HG02938 (cell line): ENCODE data around the gene GRHL3.

ENCODE experiments used
- ATAC-seq: cut with Tn5 transposase; IDR thresholded peaks from one replicate; pipeline ENCODE4 v1.9.1; 2021; ENCODE audit warnings: mild to moderate bottlenecking, moderate library complexity; ENCODE audit not compliant: unreplicated experiment

GRHL3 gene

DNA sequence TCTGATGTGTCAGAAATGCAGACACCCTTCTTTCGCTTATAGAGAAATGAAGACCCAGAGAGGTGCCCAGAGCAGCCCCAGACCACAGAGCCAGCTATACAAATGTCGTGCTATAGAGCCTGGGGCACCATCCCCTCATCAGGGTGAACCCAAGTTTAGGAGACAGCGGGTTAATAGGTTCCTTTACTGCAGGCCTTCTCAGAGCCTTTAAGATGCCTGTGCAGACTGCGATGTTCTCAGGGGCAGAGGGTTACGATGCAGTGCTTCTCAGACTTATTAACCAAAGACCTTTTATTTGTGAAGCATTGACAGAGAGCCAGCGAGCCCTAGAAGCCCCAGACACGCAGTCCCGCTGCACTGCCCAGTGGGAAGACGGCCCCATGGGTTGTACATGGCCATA lies 47.5 kb downstream of the GRHL3 start:
- no peak for ATAC-seq

- ATAC-seq = no peak
Observed at GRCh38 chr1:24369199-24369598, 50.0 kb downstream of the GRHL3 start.

DNA sequence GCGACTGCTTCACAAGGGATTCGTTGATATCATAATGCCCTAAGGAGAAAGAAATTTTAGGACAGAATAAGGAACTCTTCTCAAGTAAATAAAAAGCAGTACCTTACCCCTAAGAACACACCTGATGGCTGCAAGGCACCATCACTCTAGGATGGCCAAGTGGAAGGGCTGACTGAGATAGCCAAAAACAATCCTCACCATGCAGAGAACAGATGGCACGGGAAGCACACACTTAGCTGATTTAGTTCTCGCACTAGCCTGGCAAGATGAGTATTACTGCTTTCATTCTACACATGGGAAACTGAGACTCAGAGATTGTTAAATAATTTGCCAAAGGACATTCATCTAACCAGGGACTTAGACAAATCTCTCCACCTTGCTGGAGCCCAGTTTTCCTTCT lies 50.6 kb downstream of the GRHL3 start:
- ATAC-seq = no peak

DNA sequence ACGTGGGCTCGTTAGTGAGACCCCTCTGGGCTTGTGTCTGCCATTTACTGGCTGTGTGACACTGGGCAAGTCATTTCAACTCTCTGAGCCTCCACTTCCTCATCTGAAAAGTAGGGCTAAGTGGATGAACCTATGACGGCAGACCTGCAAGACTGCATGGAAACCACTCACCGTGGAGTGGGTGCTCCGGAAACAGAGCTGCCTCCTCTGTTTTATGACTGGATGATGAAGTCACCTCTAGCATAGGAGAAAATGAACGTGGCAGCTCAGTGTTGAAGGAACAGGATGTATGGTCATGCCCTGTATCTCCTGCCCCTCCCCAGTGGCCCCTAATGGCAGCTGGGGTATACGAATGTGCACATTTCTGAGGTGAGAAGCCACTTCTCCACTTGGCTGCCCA lies 53.9 kb downstream of the GRHL3 start:
- no peak for ATAC-seq

DNA sequence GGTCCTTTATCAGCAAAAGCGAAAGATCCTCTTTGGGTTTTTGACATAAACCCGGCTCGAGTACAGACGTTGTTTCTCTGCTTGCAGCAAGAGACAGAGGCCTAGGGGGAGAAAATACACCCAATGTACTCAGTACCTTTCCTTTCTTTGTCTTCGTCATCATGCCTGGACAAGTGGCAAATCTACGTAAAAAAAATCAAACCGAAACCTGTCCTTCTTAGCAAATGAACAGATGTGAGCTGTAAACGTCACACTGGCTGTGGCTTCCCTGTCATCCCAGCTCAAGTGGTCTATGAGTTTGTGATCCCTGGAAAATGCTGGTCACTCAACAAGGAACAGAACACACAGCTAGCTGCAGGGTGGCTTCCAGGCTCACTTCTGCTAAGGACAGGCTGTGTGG lies 54.6 kb downstream of the GRHL3 start:
- ATAC-seq = no peak

GRCh38 chr1:24374891-24375786 lies 56.0 kb downstream of the GRHL3 start:
- no peak for ATAC-seq

- no peak for ATAC-seq
Observed at GRCh38 chr1:24379733-24380315, 60.7 kb downstream of the GRHL3 start.

- no peak for ATAC-seq
Observed at GRCh38 chr1:24380508-24380907, 61.4 kb downstream of the GRHL3 start.

GRCh38 chr1:24381256-24381655 lies 62.1 kb downstream of the GRHL3 start:
- no peak for ATAC-seq

GRCh38 chr1:24382165-24382577 lies 63.0 kb downstream of the GRHL3 start:
- no peak for ATAC-seq

GRCh38 chr1:24383381-24383940 lies 64.3 kb downstream of the GRHL3 start:
- ATAC-seq = no peak

DNA sequence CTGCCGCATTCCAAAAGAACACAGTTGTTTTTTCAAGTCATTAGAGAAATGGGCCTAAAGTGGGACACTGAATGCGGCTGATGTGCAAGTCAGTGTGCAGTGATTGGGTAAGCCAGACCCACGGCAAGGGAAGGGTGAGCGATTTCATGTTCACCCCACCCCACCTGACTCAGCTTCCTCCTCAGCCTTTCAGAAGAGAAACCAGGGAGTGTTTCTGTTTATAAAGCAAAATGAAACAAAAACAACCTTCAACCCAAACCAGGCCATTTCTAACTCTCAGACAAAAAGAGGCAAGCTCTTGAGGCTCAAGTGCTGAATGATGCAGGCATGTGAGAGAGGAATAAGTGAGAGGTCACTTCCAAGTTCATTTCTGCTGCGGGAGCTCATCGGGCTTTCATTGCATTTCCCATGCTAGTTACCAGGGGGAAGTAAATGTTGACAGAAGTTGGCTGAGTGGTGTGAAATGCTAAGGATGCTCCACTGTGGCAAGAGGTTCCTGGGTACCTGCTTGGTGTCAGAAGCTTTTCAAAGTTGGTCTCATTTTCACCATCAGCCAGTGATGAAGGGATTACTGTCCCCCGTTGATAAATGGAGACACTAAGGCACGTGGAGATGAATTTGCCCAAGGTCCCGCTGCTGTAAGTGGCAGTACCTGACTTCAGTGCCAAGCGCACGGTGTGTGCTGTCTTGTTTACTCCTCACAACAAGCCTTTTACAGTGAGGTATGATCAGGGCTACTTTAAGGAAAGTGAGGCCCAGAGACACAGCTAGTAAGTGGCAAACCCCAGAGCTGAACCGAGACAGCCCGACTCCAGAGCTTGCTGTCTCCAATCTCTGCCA lies 65.3 kb downstream of the GRHL3 start:
- ATAC-seq = no peak

DNA sequence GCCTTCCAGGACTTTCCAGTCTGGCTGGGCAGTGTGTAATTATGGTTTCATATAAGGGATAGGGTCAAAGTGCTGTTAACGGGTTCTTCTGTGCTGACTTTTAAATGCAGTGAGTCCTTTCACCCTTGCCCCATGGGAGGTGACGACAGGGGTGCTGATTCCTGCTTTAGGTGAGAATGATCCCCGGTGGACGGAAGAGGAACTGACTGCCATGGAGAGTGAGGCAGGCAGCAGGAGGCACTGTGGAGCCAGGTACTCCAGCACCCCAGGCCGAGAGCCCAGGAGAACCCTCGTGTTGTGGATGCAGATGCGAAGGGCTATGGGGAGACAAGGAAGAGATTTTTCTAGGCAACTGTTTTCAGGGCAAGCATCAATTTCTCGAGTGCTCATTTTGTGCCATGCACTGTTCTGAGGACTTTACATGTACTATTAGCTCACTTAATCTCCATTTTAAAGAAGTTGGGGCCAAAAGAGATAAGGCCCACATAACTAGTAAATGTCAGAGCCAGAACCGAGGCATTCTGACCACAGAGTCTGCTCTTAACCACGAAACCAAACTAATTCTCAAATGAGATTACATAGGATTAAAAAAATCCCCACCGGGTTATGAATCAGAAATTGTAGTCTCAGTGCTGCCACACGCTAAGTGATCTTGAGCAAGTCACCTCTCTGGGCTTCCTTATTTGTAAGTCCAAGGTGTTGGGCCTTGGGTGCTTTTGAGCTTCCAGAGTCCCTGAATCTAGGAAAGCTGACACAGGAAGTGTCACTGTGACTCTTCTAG lies 66.2 kb downstream of the GRHL3 start:
- no peak for ATAC-seq

GRCh38 chr1:24386241-24386640 lies 67.1 kb downstream of the GRHL3 start:
- ATAC-seq = no peak

DNA sequence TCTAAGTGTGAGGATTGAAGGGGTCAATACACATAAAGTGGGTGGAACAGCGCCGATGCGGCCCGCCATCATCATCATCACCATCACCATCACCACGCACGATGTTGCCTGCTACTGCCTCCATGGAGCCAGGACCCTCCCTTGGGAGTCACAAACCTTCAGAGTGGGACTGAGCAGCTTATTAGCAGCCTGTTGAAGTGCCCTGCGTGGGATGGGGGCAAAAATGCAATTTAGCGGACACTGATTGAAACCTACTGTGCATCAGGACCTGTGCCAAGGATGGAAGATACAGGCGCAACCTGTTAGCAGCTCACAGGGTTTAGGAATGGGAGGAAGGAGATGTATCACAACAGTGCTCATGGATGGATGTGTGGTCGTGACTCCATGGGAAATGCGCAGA lies 67.8 kb downstream of the GRHL3 start:
- no peak for ATAC-seq

- no peak for ATAC-seq
Observed at GRCh38 chr1:24387636-24388175, 68.5 kb downstream of the GRHL3 start.

DNA sequence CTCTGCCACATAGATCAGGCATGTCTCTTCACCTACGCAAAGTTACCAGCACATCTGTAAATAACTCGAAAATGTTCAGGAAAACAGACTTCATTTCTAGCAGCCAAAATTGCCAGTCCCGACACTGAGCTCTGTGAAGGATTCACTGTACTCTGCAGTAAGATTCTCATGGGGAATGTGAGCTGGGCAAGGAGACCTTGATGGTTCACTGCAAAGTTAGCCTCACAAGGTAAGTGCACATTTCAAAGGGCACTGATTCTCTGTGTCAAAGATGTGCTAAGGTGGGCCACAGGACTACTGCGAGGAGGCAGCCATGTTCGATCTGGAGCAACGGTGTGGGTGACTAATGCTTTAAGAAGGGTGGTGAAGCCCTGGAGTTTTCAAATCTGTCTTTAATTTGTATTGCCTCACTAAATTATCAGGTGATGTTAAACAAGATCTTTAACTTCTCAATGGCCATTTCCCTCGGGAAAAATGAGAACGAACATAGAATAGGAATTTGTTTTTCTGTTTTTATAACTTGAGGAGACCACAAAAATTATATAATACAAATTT lies 69.3 kb downstream of the GRHL3 start:
- ATAC-seq = no peak

GRCh38 chr1:24389231-24389678 lies 70.1 kb downstream of the GRHL3 start:
- no peak for ATAC-seq

- ATAC-seq = no peak
Observed at GRCh38 chr1:24390924-24391782, 72.0 kb downstream of the GRHL3 start.
